GM12878 (cell line): ENCODE results near the gene ATF3.

Experiments
- ATF2 ChIP-seq: IDR thresholded peaks from 2 replicates; pipeline ENCODE4 v1.6.1; 2012; ENCODE audit warnings: low read length, inconsistent platforms
- CREM ChIP-seq: IDR thresholded peaks from 2 replicates; pipeline ENCODE4 v1.6.1; 2014; ENCODE audit warnings: antibody characterized with exemption, low read depth
- CTCF ChIP-seq, 3 experiments: IDR thresholded peaks in 2 of 3; conservative IDR thresholded peaks in 1 of 3; 2 replicates each; pipeline ENCODE4 v1.5.1; 2011; ENCODE audit warnings: low read depth in 3 of 3, low read length in 3 of 3, mild to moderate bottlenecking in 3 of 3, control low read depth in 2 of 3, moderate library complexity in 2 of 3, inconsistent platforms in 1 of 3, mixed read lengths in 1 of 3; ENCODE audit not compliant: control insufficient read depth in 2 of 3, insufficient read depth in 1 of 3; ENCODE audit errors: extremely low read depth in 1 of 3
- E2F4 ChIP-seq: IDR thresholded peaks from 2 replicates; pipeline ENCODE4 v1.6.1; 2012; ENCODE audit warnings: low read depth, low read length, improper control_type of control experiment
- EGR1 ChIP-seq, 2 experiments: IDR thresholded peaks; 1 replicate in 1 of 2; 2 replicates in 1 of 2; pipeline ENCODE4 v1.6.1; 2011 to 2012; ENCODE audit warnings: low read depth in 2 of 2, low read length in 2 of 2, borderline replicate concordance in 1 of 2, mild to moderate bottlenecking in 1 of 2, moderate library complexity in 1 of 2
- HDAC6 ChIP-seq: fragments of 200-600 bp; sonication (generic); IDR thresholded peaks from one replicate; pipeline ENCODE4 v1.8.0; 2017; ENCODE audit warnings: antibody characterized with exemption; ENCODE audit not compliant: unreplicated experiment
- POLR2A ChIP-seq: IDR thresholded peaks from 2 replicates; pipeline ENCODE4 v1.6.1; 2011; ENCODE audit warnings: low read depth, mild to moderate bottlenecking, low read length
- POLR2AphosphoS5 ChIP-seq: IDR thresholded peaks from 2 replicates; pipeline ENCODE4 v1.6.1; 2011; ENCODE audit warnings: mild to moderate bottlenecking, low read length, inconsistent platforms
- RFX5 ChIP-seq: IDR thresholded peaks from 2 replicates; pipeline ENCODE4 v1.6.1; 2011; ENCODE audit warnings: low read depth, low read length, improper control_type of control experiment
- SIX5 ChIP-seq: IDR thresholded peaks from 2 replicates; pipeline ENCODE4 v1.6.1; 2011; ENCODE audit warnings: mild to moderate bottlenecking, low read depth, low read length, moderate library complexity; ENCODE audit not compliant: severe bottlenecking
- USF2 ChIP-seq: IDR thresholded peaks from 2 replicates; pipeline ENCODE4 v1.6.1; 2011; ENCODE audit warnings: low read depth, low read length, improper control_type of control experiment, borderline replicate concordance
- ZBED1 ChIP-seq: IDR thresholded peaks from 2 replicates; pipeline ENCODE4 v1.6.1; 2016; ENCODE audit warnings: borderline replicate concordance
- ZBTB33 ChIP-seq: fragments of 450-650 bp; IDR thresholded peaks from 2 replicates; pipeline ENCODE4 v1.6.1; 2017; ENCODE audit warnings: mild to moderate bottlenecking

GRCh38 chr1:212634252-212634651, 25.7 kb downstream of the ATF3 start:
- TF ChIP-seq USF2 (no peak), CTCF (IDR thresholded peaks at IDR 0.05 in 2 of 3, conservative IDR thresholded peaks at IDR 0.05 in 1 of 3; ENCODE audit: control insufficient read depth in 2 of 3, extremely low read depth in 1 of 3, insufficient read depth in 1 of 3, low read depth in 3 of 3, low read length in 3 of 3) (no peak), POLR2AphosphoS5 (no peak), ATF2 (no peak), ZBTB33 (no peak), EGR1 (IDR thresholded peaks at IDR 0.05; ENCODE audit: borderline replicate concordance in 1 of 2, low read depth in 2 of 2, low read length in 2 of 2) (no peak), ZBED1 (no peak), RFX5 (no peak), E2F4 (no peak), HDAC6 (no peak), SIX5 (no peak), CREM (no peak), POLR2A (no peak)
